ENCODE data around the gene EML6.

Gene EML6

GRCh38 chr2:54960164-54960563, 236.7 kb downstream of the EML6 start:
- Histone ChIP-seq H3K4me2 (ENCODE audit: low read length) (no peak overlapping the region), H2BK5ac (ENCODE audit: low read length) (no peak overlapping the region), H3K27ac (ENCODE audit: low read depth, low read length) (no peak overlapping the region), H4K5ac (ENCODE audit: low read length) (no peak overlapping the region), H3K4me3 (ENCODE audit: low read length) (no peak overlapping the region), H3K9ac (ENCODE audit: low read length) (no peak overlapping the region), H3K79me2 (ENCODE audit: control insufficient read depth, insufficient read depth, low read length) (no peaks in the 10 kb centered on the region), H4K8ac (ENCODE audit: low read depth, low read length) (no peak overlapping the region), H3K27me3 (ENCODE audit: insufficient read depth, low read length, poor library complexity) (no peaks in the 10 kb centered on the region), H2AK5ac (ENCODE audit: low read length) (no peak overlapping the region), H3K79me1 (ENCODE audit: low read length) (no peaks in the 10 kb centered on the region), H2BK120ac (ENCODE audit: low read depth, low read length) (no peak overlapping the region), H3K36me3 (ENCODE audit: control insufficient read depth, insufficient read depth, low read length) (no peaks in the 10 kb centered on the region), H3K23ac (ENCODE audit: low read length) (no peak overlapping the region), H3K18ac (ENCODE audit: low read length) (no peak overlapping the region), H3K4ac (ENCODE audit: low read depth, low read length) (no peak overlapping the region), H3K4me1 (ENCODE audit: control insufficient read depth, low read depth, low read length) (no peaks in the 10 kb centered on the region), H2BK15ac (replicated peaks; ENCODE audit: low read depth) (no peak overlapping the region), H3K56ac (ENCODE audit: low read length) (no peak overlapping the region)
- no CpG with 5 or more reads among the region's 7 CpGs for WGBS (ENCODE audit: extremely low coverage, insufficient coverage, low lambda C conversion rate)
- no peak for DNase-seq

GRCh38 chr2:54962511-54962910, 239.0 kb downstream of the EML6 start:
- Histone ChIP-seq H3K23ac (ENCODE audit: low read length) (no peak overlapping the region), H3K18ac (ENCODE audit: low read length) (no peak overlapping the region), H3K36me3 (ENCODE audit: control insufficient read depth, insufficient read depth, low read length) (no peaks in the 10 kb centered on the region), H3K4me3 (ENCODE audit: low read length) (no peak overlapping the region), H3K79me2 (ENCODE audit: control insufficient read depth, insufficient read depth, low read length) (no peaks in the 10 kb centered on the region), H3K27ac (ENCODE audit: low read depth, low read length) (no peak overlapping the region), H3K27me3 (ENCODE audit: insufficient read depth, low read length, poor library complexity) (no peaks in the 10 kb centered on the region), H3K4ac (ENCODE audit: low read depth, low read length) (no peak overlapping the region), H3K56ac (ENCODE audit: low read length) (no peak overlapping the region), H4K5ac (ENCODE audit: low read length) (no peak overlapping the region), H2BK120ac (ENCODE audit: low read depth, low read length) (no peak overlapping the region), H3K4me2 (ENCODE audit: low read length) (no peak overlapping the region), H3K4me1 (ENCODE audit: control insufficient read depth, low read depth, low read length) (peaks cover 6% of the 10 kb centered on the region), H4K8ac (ENCODE audit: low read depth, low read length) (no peak overlapping the region), H2AK5ac (ENCODE audit: low read length) (no peak overlapping the region), H2BK15ac (replicated peaks; ENCODE audit: low read depth) (no peak overlapping the region), H3K9ac (ENCODE audit: low read length) (no peak overlapping the region), H3K79me1 (ENCODE audit: low read length) (no peaks in the 10 kb centered on the region), H2BK5ac (ENCODE audit: low read length) (no peak overlapping the region)
- no CpG with 5 or more reads among the region's 13 CpGs for WGBS (ENCODE audit: extremely low coverage, insufficient coverage, low lambda C conversion rate)
- DNase-seq, result no peak

- H3K18ac ChIP-seq (ENCODE audit: low read length), result no peak overlapping the region
- no peak overlapping the region for H3K4me3 ChIP-seq (ENCODE audit: low read length)
- H2BK5ac ChIP-seq (ENCODE audit: low read length), result no peak overlapping the region
- H4K8ac ChIP-seq (ENCODE audit: low read depth, low read length), result no peak overlapping the region
- H3K79me2 ChIP-seq (ENCODE audit: control insufficient read depth, insufficient read depth, low read length), result no peaks in the 10 kb centered on the region
- H3K56ac ChIP-seq (ENCODE audit: low read length), result no peak overlapping the region
- no peak overlapping the region for H4K5ac ChIP-seq (ENCODE audit: low read length)
- H3K4ac ChIP-seq (ENCODE audit: low read depth, low read length), result no peak overlapping the region
- WGBS (ENCODE audit: extremely low coverage, insufficient coverage, low lambda C conversion rate), result no CpG with 5 or more reads among the region's 3 CpGs
- H3K23ac ChIP-seq (ENCODE audit: low read length), result no peak overlapping the region
- H2BK120ac ChIP-seq (ENCODE audit: low read depth, low read length), result no peak overlapping the region
- H3K4me1 ChIP-seq (ENCODE audit: control insufficient read depth, low read depth, low read length), result peaks cover 10% of the 10 kb centered on the region
- H3K79me1 ChIP-seq (ENCODE audit: low read length), result peaks cover 1% of the 10 kb centered on the region
- no peak overlapping the region for H3K27ac ChIP-seq (ENCODE audit: low read depth, low read length)
- H2AK5ac ChIP-seq (ENCODE audit: low read length), result no peak overlapping the region
- H3K27me3 ChIP-seq (ENCODE audit: insufficient read depth, low read length, poor library complexity), result no peaks in the 10 kb centered on the region
- no peaks in the 10 kb centered on the region for H3K36me3 ChIP-seq (ENCODE audit: control insufficient read depth, insufficient read depth, low read length)
- DNase-seq, result no peak
- H2BK15ac ChIP-seq (replicated peaks; ENCODE audit: low read depth), result no peak overlapping the region
- H3K9ac ChIP-seq (ENCODE audit: low read length), result no peak overlapping the region
- H3K4me2 ChIP-seq (ENCODE audit: low read length), result no peak overlapping the region
Measured at GRCh38 chr2:54962935-54963440, 239.5 kb downstream of the EML6 start.

- Histone ChIP-seq H3K36me3 (ENCODE audit: control insufficient read depth, insufficient read depth, low read length) (no peaks in the 10 kb centered on the region), H3K27ac (ENCODE audit: low read depth, low read length) (no peak overlapping the region), H3K27me3 (ENCODE audit: insufficient read depth, low read length, poor library complexity) (no peaks in the 10 kb centered on the region), H3K9ac (ENCODE audit: low read length) (no peak overlapping the region), H2AK5ac (ENCODE audit: low read length) (no peak overlapping the region), H3K4me1 (ENCODE audit: control insufficient read depth, low read depth, low read length) (peaks cover 10% of the 10 kb centered on the region), H4K5ac (ENCODE audit: low read length) (no peak overlapping the region), H3K79me2 (ENCODE audit: control insufficient read depth, insufficient read depth, low read length) (no peaks in the 10 kb centered on the region), H2BK5ac (ENCODE audit: low read length) (no peak overlapping the region), H3K79me1 (ENCODE audit: low read length) (peaks cover 1% of the 10 kb centered on the region), H3K56ac (ENCODE audit: low read length) (no peak overlapping the region), H2BK120ac (ENCODE audit: low read depth, low read length) (no peak overlapping the region), H2BK15ac (replicated peaks; ENCODE audit: low read depth) (no peak overlapping the region), H3K4me3 (ENCODE audit: low read length) (no peak overlapping the region), H3K4me2 (ENCODE audit: low read length) (no peak overlapping the region), H3K18ac (ENCODE audit: low read length) (no peak overlapping the region), H3K4ac (ENCODE audit: low read depth, low read length) (no peak overlapping the region), H3K23ac (ENCODE audit: low read length) (no peak overlapping the region), H4K8ac (ENCODE audit: low read depth, low read length) (no peak overlapping the region)
- no peak for DNase-seq
- no CpG with 5 or more reads among the region's 2 CpGs for WGBS (ENCODE audit: extremely low coverage, insufficient coverage, low lambda C conversion rate)
Measured at GRCh38 chr2:54963476-54963875, 240.0 kb downstream of the EML6 start.

- Histone ChIP-seq H2BK15ac (replicated peaks; ENCODE audit: low read depth) (no peak overlapping the region), H4K8ac (ENCODE audit: low read depth, low read length) (no peak overlapping the region), H3K56ac (ENCODE audit: low read length) (no peak overlapping the region), H3K79me1 (ENCODE audit: low read length) (peaks cover 1% of the 10 kb centered on the region), H2AK5ac (ENCODE audit: low read length) (no peak overlapping the region), H3K79me2 (ENCODE audit: control insufficient read depth, insufficient read depth, low read length) (no peaks in the 10 kb centered on the region), H4K5ac (ENCODE audit: low read length) (no peak overlapping the region), H3K4ac (ENCODE audit: low read depth, low read length) (no peak overlapping the region), H2BK120ac (ENCODE audit: low read depth, low read length) (no peak overlapping the region), H3K4me2 (ENCODE audit: low read length) (no peak overlapping the region), H3K36me3 (ENCODE audit: control insufficient read depth, insufficient read depth, low read length) (no peaks in the 10 kb centered on the region), H3K18ac (ENCODE audit: low read length) (no peak overlapping the region), H3K4me1 (ENCODE audit: control insufficient read depth, low read depth, low read length) (peaks cover 10% of the 10 kb centered on the region), H3K27me3 (ENCODE audit: insufficient read depth, low read length, poor library complexity) (no peaks in the 10 kb centered on the region), H3K23ac (ENCODE audit: low read length) (no peak overlapping the region), H3K27ac (ENCODE audit: low read depth, low read length) (no peak overlapping the region), H3K4me3 (ENCODE audit: low read length) (no peak overlapping the region), H3K9ac (ENCODE audit: low read length) (no peak overlapping the region), H2BK5ac (ENCODE audit: low read length) (no peak overlapping the region)
- no CpG with 5 or more reads among the region's 8 CpGs for WGBS (ENCODE audit: extremely low coverage, insufficient coverage, low lambda C conversion rate)
- DNase-seq, result no peak
Measured at GRCh38 chr2:54964271-54964670, 240.8 kb downstream of the EML6 start.

GRCh38 chr2:54964816-54965215, 241.4 kb downstream of the EML6 start:
- no CpG with 5 or more reads among the region's 4 CpGs for WGBS (ENCODE audit: extremely low coverage, insufficient coverage, low lambda C conversion rate)
- no peak overlapping the region for H3K18ac ChIP-seq (ENCODE audit: low read length)
- no peaks in the 10 kb centered on the region for H3K79me2 ChIP-seq (ENCODE audit: control insufficient read depth, insufficient read depth, low read length)
- no peak for DNase-seq
- H3K27ac ChIP-seq (ENCODE audit: low read depth, low read length), result no peak overlapping the region
- no peak overlapping the region for H3K4me3 ChIP-seq (ENCODE audit: low read length)
- H3K79me1 ChIP-seq (ENCODE audit: low read length), result peaks cover 1% of the 10 kb centered on the region
- no peak overlapping the region for H2BK5ac ChIP-seq (ENCODE audit: low read length)
- H2AK5ac ChIP-seq (ENCODE audit: low read length), result no peak overlapping the region
- no peaks in the 10 kb centered on the region for H3K36me3 ChIP-seq (ENCODE audit: control insufficient read depth, insufficient read depth, low read length)
- H3K4ac ChIP-seq (ENCODE audit: low read depth, low read length), result no peak overlapping the region
- peaks cover 10% of the 10 kb centered on the region for H3K4me1 ChIP-seq (ENCODE audit: control insufficient read depth, low read depth, low read length)
- H3K56ac ChIP-seq (ENCODE audit: low read length), result no peak overlapping the region
- no peak overlapping the region for H3K23ac ChIP-seq (ENCODE audit: low read length)
- H4K5ac ChIP-seq (ENCODE audit: low read length), result no peak overlapping the region
- no peak overlapping the region for H4K8ac ChIP-seq (ENCODE audit: low read depth, low read length)
- H2BK120ac ChIP-seq (ENCODE audit: low read depth, low read length), result no peak overlapping the region
- H3K4me2 ChIP-seq (ENCODE audit: low read length), result no peak overlapping the region
- no peak overlapping the region for H3K9ac ChIP-seq (ENCODE audit: low read length)
- no peak overlapping the region for H2BK15ac ChIP-seq (replicated peaks; ENCODE audit: low read depth)
- H3K27me3 ChIP-seq (ENCODE audit: insufficient read depth, low read length, poor library complexity), result no peaks in the 10 kb centered on the region

All from mesendoderm (in vitro differentiated cells).